ENCODE data around the gene EGF.

DNA sequence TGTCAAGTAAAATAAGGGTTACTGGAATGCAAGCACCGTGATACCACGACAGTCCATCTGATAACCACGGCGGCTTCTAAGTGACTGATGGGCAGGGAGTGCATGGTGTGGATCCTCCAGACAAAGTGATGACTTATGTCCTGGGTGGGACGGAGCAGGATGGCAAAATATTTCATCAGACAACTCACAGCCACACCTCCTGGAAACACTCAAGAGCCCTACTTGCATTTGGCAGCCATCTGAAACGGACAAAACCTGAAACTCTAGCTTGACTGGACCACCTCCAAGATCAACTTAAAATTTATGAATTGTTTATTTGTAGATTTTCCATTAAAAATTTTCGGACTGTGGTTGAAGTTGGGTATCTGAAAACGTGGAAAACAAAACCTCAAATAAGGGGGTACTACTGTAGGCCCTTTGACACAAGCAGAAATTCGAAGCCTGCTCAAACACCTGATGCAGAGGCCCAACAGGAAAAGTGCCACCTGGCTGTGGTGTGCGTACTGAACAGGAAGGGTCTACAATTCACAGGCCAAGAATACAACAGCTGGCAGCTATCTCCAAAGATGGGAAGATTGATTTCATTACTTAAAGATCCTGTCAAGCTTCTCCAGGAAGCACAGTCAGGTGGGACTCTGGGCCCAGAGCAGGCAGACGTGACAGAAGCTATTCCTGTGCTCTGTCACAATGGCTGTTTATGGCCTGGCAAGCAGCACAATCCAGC lies 38.7 kb upstream of the EGF start:
- TF ChIP-seq, protein P1, sequence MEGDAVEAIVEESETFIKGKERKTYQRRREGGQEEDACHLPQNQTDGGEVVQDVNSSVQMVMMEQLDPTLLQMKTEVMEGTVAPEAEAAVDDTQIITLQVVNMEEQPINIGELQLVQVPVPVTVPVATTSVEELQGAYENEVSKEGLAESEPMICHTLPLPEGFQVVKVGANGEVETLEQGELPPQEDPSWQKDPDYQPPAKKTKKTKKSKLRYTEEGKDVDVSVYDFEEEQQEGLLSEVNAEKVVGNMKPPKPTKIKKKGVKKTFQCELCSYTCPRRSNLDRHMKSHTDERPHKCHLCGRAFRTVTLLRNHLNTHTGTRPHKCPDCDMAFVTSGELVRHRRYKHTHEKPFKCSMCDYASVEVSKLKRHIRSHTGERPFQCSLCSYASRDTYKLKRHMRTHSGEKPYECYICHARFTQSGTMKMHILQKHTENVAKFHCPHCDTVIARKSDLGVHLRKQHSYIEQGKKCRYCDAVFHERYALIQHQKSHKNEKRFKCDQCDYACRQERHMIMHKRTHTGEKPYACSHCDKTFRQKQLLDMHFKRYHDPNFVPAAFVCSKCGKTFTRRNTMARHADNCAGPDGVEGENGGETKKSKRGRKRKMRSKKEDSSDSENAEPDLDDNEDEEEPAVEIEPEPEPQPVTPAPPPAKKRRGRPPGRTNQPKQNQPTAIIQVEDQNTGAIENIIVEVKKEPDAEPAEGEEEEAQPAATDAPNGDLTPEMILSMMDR (IDR thresholded peaks at IDR 0.05): no peak
- no peak for TF ChIP-seq POLR2A (IDR thresholded peaks at IDR 0.05)
